IMR-90 (cell line): ENCODE results near the gene S100A4. TPM values are rescaled to one million over a fixed set of nuclear protein-coding genes. Genes with fewer than 3 reads are reported as not detected.
A peak's percentile ranks its signal among the peaks of the same experiment; 100 is the strongest.

ENCODE experiments used
- ATAC-seq: fragments of 200-7000 bp; cut with Tn5 transposase; 2 replicates; pipeline ENCODE4 v1.9.1; 2020; ENCODE audit warnings: low read depth, mild to moderate bottlenecking, moderate library complexity
- BruUV-seq: library from RNA; stranded (reverse); fragments of 400-500 nt; replicated peaks from 2 replicates; lab custom pipeline; 2021; lab: Mats Ljungman, UMichigan
- CTCF ChIA-PET: fragments of 300-600 bp; formaldehyde crosslinking; extraction: SDS; loops from one replicate; lab custom pipeline; 2021; ENCODE audit warnings: antibody characterized with exemption; lab: Yijun Ruan, JAX
- POLR2A ChIA-PET: fragments of 300-600 bp; sonication (Branson Sonifier 250); formaldehyde crosslinking; loops from one replicate; lab custom pipeline; 2022; ENCODE audit warnings: antibody characterized with exemption; ENCODE audit not compliant: unreplicated experiment; lab: Charles Lee
- DNase-seq: peaks from one replicate; pipeline ENCODE4 v3.0.0; 2013
- H2AFZ ChIP-seq: replicated peaks from 2 replicates; pipeline ENCODE3; 2013; ENCODE audit warnings: low read length, mild to moderate bottlenecking; ENCODE audit not compliant: poor library complexity
- H2AK5ac ChIP-seq: 2 replicates; pipeline ENCODE4 v1.6.1; 2013; ENCODE audit warnings: low read depth, low read length, inconsistent platforms
- H2AK9ac ChIP-seq: replicated peaks from 2 replicates; pipeline ENCODE3; 2013; ENCODE audit warnings: mild to moderate bottlenecking, low read depth, low read length, moderate library complexity; ENCODE audit not compliant: poor library complexity
- H2BK120ac ChIP-seq: 2 replicates; pipeline ENCODE4 v1.6.1; 2013; ENCODE audit warnings: low read depth, low read length, inconsistent platforms
- H2BK15ac ChIP-seq: 3 replicates; pipeline ENCODE4 v1.6.1; 2013; ENCODE audit warnings: low read depth, low read length, inconsistent platforms
- H2BK20ac ChIP-seq: 2 replicates; pipeline ENCODE4 v1.6.1; 2013; ENCODE audit warnings: low read depth, mild to moderate bottlenecking, inconsistent platforms, low read length, moderate library complexity
- H2BK5ac ChIP-seq: 2 replicates; pipeline ENCODE4 v1.6.1; 2013; ENCODE audit warnings: mild to moderate bottlenecking, low read depth, low read length, inconsistent platforms; ENCODE audit not compliant: poor library complexity, severe bottlenecking
- H3K14ac ChIP-seq: replicated peaks from 2 replicates; pipeline ENCODE4 v1.6.1; 2013; ENCODE audit warnings: low read depth, low read length, inconsistent platforms
- H3K18ac ChIP-seq: 2 replicates; pipeline ENCODE4 v1.6.1; 2013; ENCODE audit warnings: low read depth, low read length, control low read depth
- H3K23ac ChIP-seq: 2 replicates; pipeline ENCODE4 v1.6.1; 2013; ENCODE audit warnings: low read depth, low read length, inconsistent platforms
- H3K27ac ChIP-seq: 2 replicates; pipeline ENCODE4 v1.5.1; 2013; ENCODE audit warnings: mild to moderate bottlenecking, control low read depth, low read length; ENCODE audit not compliant: insufficient read depth
- H3K27me3 ChIP-seq: 2 replicates; pipeline ENCODE4 v1.6.1; 2013; ENCODE audit warnings: low read length; ENCODE audit not compliant: control insufficient read depth, insufficient read depth
- H3K36me3 ChIP-seq: 2 replicates; pipeline ENCODE4 v1.6.1; 2013; ENCODE audit warnings: low read length, mixed read lengths; ENCODE audit not compliant: control insufficient read depth, insufficient read depth
- H3K4ac ChIP-seq: 2 replicates; pipeline ENCODE4 v1.6.1; 2013; ENCODE audit warnings: low read depth, low read length, inconsistent platforms
- H3K4me1 ChIP-seq: 2 replicates; pipeline ENCODE4 v1.6.1; 2013; ENCODE audit warnings: low read length, mixed read lengths; ENCODE audit not compliant: control insufficient read depth, insufficient read depth
- H3K4me2 ChIP-seq: 2 replicates; pipeline ENCODE4 v1.6.1; 2013; ENCODE audit warnings: low read depth, mild to moderate bottlenecking, control low read depth, low read length, moderate library complexity
- H3K4me3 ChIP-seq: 2 replicates; pipeline ENCODE4 v1.5.1; 2013; ENCODE audit warnings: low read depth, mild to moderate bottlenecking, control low read depth, low read length, moderate library complexity; ENCODE audit not compliant: insufficient read depth
- H3K56ac ChIP-seq: 2 replicates; pipeline ENCODE4 v1.6.1; 2013; ENCODE audit warnings: low read length, inconsistent platforms; ENCODE audit not compliant: insufficient read depth; ENCODE audit errors: extremely low read depth
- H3K79me1 ChIP-seq, 2 experiments: 2 replicates each; pipeline ENCODE4 v1.6.1; 2013; ENCODE audit warnings: low read length in 2 of 2, inconsistent platforms in 1 of 2, low read depth in 1 of 2
- H3K9ac ChIP-seq: 2 replicates; pipeline ENCODE4 v1.6.1; 2013; ENCODE audit warnings: low read depth, low read length, control low read depth
- H3K9me1 ChIP-seq: 2 replicates; pipeline ENCODE4 v1.6.1; 2013; ENCODE audit warnings: low read length, inconsistent platforms; ENCODE audit not compliant: insufficient read depth
- H3K9me3 ChIP-seq: 2 replicates; pipeline ENCODE4 v1.6.1; 2013; ENCODE audit warnings: low read length; ENCODE audit not compliant: control insufficient read depth, insufficient read depth
- H4K20me1 ChIP-seq: 2 replicates; pipeline ENCODE4 v1.6.1; 2013; ENCODE audit warnings: low read length, inconsistent platforms; ENCODE audit not compliant: insufficient read depth
- H4K5ac ChIP-seq: 2 replicates; pipeline ENCODE4 v1.6.1; 2013; ENCODE audit warnings: mild to moderate bottlenecking, low read depth, low read length, control low read depth
- H4K8ac ChIP-seq, 2 experiments: 2 replicates each; pipeline ENCODE4 v1.6.1; 2013; ENCODE audit warnings: low read depth in 2 of 2, low read length in 2 of 2, control low read depth in 1 of 2, inconsistent platforms in 1 of 2
- H4K91ac ChIP-seq: 2 replicates; pipeline ENCODE4 v1.6.1; 2013; ENCODE audit warnings: low read depth, low read length, inconsistent platforms; ENCODE audit not compliant: insufficient read depth
- CEBPB ChIP-seq: IDR thresholded peaks from 2 replicates; pipeline ENCODE4 v1.6.1; 2012; ENCODE audit warnings: low read depth, low read length, improper control_type of control experiment
- CTCF ChIP-seq: conservative IDR thresholded peaks from 2 replicates; pipeline ENCODE4 v1.5.1; 2012; ENCODE audit warnings: mild to moderate bottlenecking, low read depth, low read length, improper control_type of control experiment
- FOS ChIP-seq: fragments of 150-350 bp; IDR thresholded peaks from 2 replicates; pipeline ENCODE4 v1.6.1; 2016; ENCODE audit warnings: low read depth, low read length
- MAFK ChIP-seq: IDR thresholded peaks from 2 replicates; pipeline ENCODE4 v1.6.1; 2012; ENCODE audit warnings: low read depth, low read length, improper control_type of control experiment
- MAZ ChIP-seq: IDR thresholded peaks from 2 replicates; pipeline ENCODE4 v1.6.1; 2012; ENCODE audit warnings: low read depth, mild to moderate bottlenecking, low read length, improper control_type of control experiment, moderate library complexity, borderline replicate concordance
- NFE2L2 ChIP-seq: fragments of 150-350 bp; IDR thresholded peaks from 2 replicates; pipeline ENCODE4 v1.6.1; 2016; ENCODE audit warnings: low read depth, mild to moderate bottlenecking, low read length
- POLR2A ChIP-seq: IDR thresholded peaks from 2 replicates; pipeline ENCODE4 v1.6.1; 2012; ENCODE audit warnings: mild to moderate bottlenecking, low read depth, low read length
- RAD21 ChIP-seq: IDR thresholded peaks from 2 replicates; pipeline ENCODE4 v1.6.1; 2012; ENCODE audit warnings: low read length, improper control_type of control experiment
- RFX5 ChIP-seq: IDR thresholded peaks from 2 replicates; pipeline ENCODE4 v1.8.0; 2012; ENCODE audit warnings: low read depth, mild to moderate bottlenecking, low read length, moderate library complexity
- SMC3 ChIP-seq: fragments of 150-350 bp; IDR thresholded peaks from 2 replicates; pipeline ENCODE4 v1.6.1; 2016; ENCODE audit warnings: low read depth, mild to moderate bottlenecking, antibody characterized with exemption, low read length, moderate library complexity
- WGBS, 2 experiments: methylation state at CpG; one replicate each; pipeline versions ENCODE4 v1.1.5 to v1.1.7; 2013; ENCODE audit warnings: missing lambda C conversion rate in 2 of 2; ENCODE audit not compliant: insufficient read length in 1 of 2; ENCODE audit errors: extremely low coverage in 2 of 2; 5-methylcytosine and 5-hydroxymethylcytosine counted together
- dilution Hi-C: fragments of 300-500 bp; cut with HindIII; formaldehyde crosslinking; loops from one replicate; pipeline ENCODE4 v1.14.3; 2018; ENCODE audit warnings: low sequenced_read_pairs; ENCODE audit not compliant: unreplicated experiment
- in situ Hi-C: fragments of 300-500 bp; cut with MboI; formaldehyde crosslinking; loops from 3 replicates; pipeline ENCODE4 v1.14.3; 2019; ENCODE audit warnings: low sequenced_read_pairs, inconsistent platforms, mixed read lengths
- intact Hi-C: fragments of 100-400 bp; cut with micrococcal nuclease; formaldehyde crosslinking; loops from 2 replicates; pipeline ENCODE4 v1.10.0; 2022
- polyA plus RNA-seq, 3 experiments: library from polyadenylated mRNA; depleted of rRNA; stranded (reverse); fragments of >200 nt; gene quantifications; 2 replicates each; pipeline ENCODE4 v1.2.3, GENCODE V29; 2012; ENCODE audit warnings: low replicate concordance in 1 of 3
- total RNA-seq: library from RNA; depleted of rRNA; stranded (reverse); fragments of >200 nt; gene quantifications from 2 replicates; pipeline ENCODE4 v1.2.3, GENCODE V29; 2012

The S100A4 gene
- total and polyA plus RNA-seq, 2 of the 4 experiments (the other 2 are of a cell fraction): 5.6 to 16.6 TPM

GRCh38 chr1:153587314-153587713, 41.7 kb upstream of the S100A4 start:
- no peak for DNase-seq
- no peak overlapping the region for H3K56ac ChIP-seq

More at GRCh38 chr1:153587314-153587713, 41.7 kb upstream of the S100A4 start:
- BruUV-seq: no TSS peak
- H3K9me3 ChIP-seq: no peaks in the 10 kb centered on the region
- no peaks in the 10 kb centered on the region for H3K27me3 ChIP-seq
- intact Hi-C loops: no loop called here
- no peaks in the 10 kb centered on the region for H3K79me1 ChIP-seq
- H2BK15ac ChIP-seq: no peak overlapping the region
- H3K4me3 ChIP-seq: no peak overlapping the region
- TF ChIP-seq SMC3: no peak
- TF ChIP-seq RAD21: no peak
- no peak for TF ChIP-seq CEBPB
- no peak for TF ChIP-seq FOS
- TF ChIP-seq MAZ: no peak
- no peak for TF ChIP-seq POLR2A
- no peak for TF ChIP-seq CTCF
- TF ChIP-seq MAFK: no peak
- TF ChIP-seq NFE2L2: no peak
- TF ChIP-seq RFX5: no peak
- H3K4me2 ChIP-seq: no peak overlapping the region
- H2BK5ac ChIP-seq: no peak overlapping the region
- H3K36me3 ChIP-seq: no peaks in the 10 kb centered on the region
- ChIA-PET CTCF (no interaction called here), POLR2A (no interaction called here)
- no peak overlapping the region for H2BK120ac ChIP-seq
- in situ Hi-C loops: no loop called here
- H2BK20ac ChIP-seq: no peak overlapping the region
- H2AK9ac ChIP-seq: no peak overlapping the region
- H2AFZ ChIP-seq: peak overlapping the region; percentile 1
- no peak overlapping the region; the same call in 1 of the 2 replicates for H3K23ac ChIP-seq
- H4K91ac ChIP-seq: no peak overlapping the region
- H3K9ac ChIP-seq: no peak overlapping the region
- H4K20me1 ChIP-seq: no peaks in the 10 kb centered on the region
- dilution Hi-C loops: no loop called here
- no peak overlapping the region for H3K27ac ChIP-seq
- 100% methylated on average over 1 of the region's 5 CpGs; no CpG with 5 or more reads in 1 of the 2 experiments for WGBS, 2 experiments
- H3K4ac ChIP-seq: no peak overlapping the region
- H3K14ac ChIP-seq: no peak overlapping the region
- H3K18ac ChIP-seq: no peak overlapping the region
- no peak overlapping the region for H4K5ac ChIP-seq
- H2AK5ac ChIP-seq: no peak overlapping the region
- no peak for ATAC-seq
- no peaks in the 10 kb centered on the region for H3K9me1 ChIP-seq
- no peak overlapping the region for H4K8ac ChIP-seq
- H3K4me1 ChIP-seq: peaks cover 2% of the 10 kb centered on the region; the same call in 1 of the 2 replicates
